Activated CD4-positive, alpha-beta T cell treated with anti-CD3 and anti-CD28 coated beads, Interleukin-10, Interleukin-2, amounts not matched to agents 100 ng/mL and 50 ng/mL, durations not matched to agents 16 hours and 8 hours (primary cell): ENCODE data around the gene KCNMA1.

Experiments
- DNase-seq: peaks from one replicate; pipeline ENCODE4 v3.0.0-alpha.2; 2020

Gene KCNMA1

GRCh38 chr10:77313066-77313750, 324.4 kb downstream of the KCNMA1 start:
- DNase-seq: no peak

GRCh38 chr10:77311186-77311585, 326.4 kb downstream of the KCNMA1 start:
- no peak for DNase-seq

DNA sequence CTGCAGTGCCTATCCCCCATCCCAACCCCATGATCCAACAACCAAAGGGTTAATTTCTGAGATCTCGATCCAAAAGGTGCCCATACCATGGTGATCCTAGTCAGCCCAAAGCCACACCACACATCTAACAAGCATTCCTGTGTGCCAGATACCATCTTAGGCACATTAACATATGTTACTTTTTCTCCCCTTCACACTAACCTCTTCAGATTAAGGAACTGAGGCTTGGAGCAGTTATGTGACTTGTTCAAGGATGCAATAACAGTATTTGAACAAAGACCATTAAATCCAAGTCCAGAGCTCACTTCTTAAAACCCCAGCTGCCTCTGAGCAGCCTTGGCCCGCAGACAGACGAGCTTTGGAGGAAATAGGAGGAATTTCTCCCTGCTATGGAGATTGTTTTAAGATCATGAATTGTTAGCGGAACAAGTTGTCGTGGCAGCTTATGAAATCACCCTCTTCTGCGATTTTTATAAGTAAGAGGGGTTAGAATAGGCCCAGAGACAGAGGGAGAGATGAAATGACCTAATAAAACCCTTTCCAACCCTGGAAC, 327.2 kb downstream of the KCNMA1 start:
- DNase-seq: no peak

GRCh38 chr10:77309509-77309908, 328.1 kb downstream of the KCNMA1 start:
- no peak for DNase-seq

DNA sequence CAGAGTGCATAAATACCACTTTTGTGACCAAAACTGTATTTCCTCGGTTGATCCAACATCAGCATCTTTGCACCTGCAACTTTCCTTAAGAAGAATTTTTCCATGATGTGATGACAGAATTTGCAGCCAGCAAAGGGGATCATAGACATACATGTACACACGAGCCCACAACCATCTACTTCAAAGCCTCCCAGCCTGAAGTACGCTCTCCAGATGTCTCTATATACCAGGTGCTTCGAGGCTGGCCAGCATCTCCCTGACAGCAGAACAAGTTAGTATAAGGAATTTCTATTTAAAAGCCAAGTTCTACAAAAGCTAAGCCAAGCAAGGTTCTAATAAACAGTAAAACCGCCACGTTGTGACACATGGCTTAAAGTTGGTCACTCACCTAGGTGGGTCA, 328.5 kb downstream of the KCNMA1 start:
- DNase-seq: no peak

GRCh38 chr10:77308084-77308732, 329.4 kb downstream of the KCNMA1 start:
- no peak for DNase-seq

GRCh38 chr10:77306666-77307065, 330.9 kb downstream of the KCNMA1 start:
- DNase-seq: no peak

- no peak for DNase-seq
Observed at GRCh38 chr10:77305650-77306632, 331.7 kb downstream of the KCNMA1 start.

DNA sequence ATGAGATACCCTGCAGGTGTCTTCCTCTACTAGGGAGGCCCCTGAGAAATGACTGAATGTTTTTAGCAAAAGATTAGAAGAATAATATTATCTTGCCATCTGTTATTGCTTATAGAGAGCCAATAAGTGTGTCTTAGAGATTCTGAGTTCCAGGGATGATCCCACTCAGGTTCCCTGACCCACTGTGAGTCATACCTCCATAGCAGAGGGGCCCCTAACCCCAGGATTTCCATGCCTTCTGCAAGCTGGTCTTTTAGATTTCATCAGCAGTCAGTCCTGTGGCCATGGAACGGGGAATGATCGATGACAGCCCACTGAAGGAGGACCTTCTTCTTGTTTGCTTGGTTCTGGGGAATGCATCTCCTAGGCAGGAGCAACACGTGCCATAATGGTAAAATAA, 333.4 kb downstream of the KCNMA1 start:
- no peak for DNase-seq

- no peak for DNase-seq
Observed at GRCh38 chr10:77301305-77301730, 336.3 kb downstream of the KCNMA1 start.

GRCh38 chr10:77300682-77301302, 336.8 kb downstream of the KCNMA1 start:
- DNase-seq: no peak

GRCh38 chr10:77299320-77299719, 338.3 kb downstream of the KCNMA1 start:
- no peak for DNase-seq

- no peak for DNase-seq
Observed at GRCh38 chr10:77297393-77297739, 340.2 kb downstream of the KCNMA1 start.

DNA sequence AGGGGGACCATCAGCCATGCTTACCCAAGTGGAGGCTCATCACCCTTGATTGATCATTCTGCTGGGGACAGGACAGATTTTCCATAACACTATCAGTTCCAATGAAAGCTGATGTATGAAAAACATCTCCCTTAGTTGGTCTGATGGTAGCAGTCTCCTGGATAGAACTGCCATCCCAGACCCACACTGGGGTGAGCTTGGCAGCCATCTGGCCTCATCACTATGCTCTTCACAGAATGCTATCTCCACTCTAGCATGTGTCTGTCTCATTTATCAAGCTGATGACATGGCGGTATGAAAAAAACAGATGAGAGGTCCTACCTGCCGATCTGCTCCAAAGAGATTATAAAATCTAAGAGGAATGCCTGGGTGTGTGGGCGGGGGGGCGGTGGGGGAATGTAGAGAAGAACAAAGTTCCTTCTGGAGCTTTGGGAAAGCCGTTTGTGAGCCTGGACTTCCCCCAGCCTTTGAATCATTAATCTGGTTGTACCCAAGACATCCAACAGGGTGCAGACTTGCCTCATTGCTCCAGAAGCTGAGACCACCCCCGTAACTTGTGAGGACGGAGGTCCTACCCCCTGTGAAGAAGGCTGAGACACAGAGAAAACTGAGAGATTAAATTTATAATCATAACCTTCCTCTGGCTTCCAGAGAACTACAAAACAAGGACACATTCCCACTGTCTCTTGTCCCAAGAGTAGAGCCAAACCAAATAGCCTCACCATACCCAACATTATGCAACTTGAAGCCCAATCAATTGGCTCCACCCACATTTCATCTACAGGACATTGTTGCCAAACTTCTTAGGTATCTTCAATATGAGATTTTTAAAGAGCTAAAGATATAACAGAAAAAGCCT, 340.8 kb downstream of the KCNMA1 start:
- no peak for DNase-seq

DNA sequence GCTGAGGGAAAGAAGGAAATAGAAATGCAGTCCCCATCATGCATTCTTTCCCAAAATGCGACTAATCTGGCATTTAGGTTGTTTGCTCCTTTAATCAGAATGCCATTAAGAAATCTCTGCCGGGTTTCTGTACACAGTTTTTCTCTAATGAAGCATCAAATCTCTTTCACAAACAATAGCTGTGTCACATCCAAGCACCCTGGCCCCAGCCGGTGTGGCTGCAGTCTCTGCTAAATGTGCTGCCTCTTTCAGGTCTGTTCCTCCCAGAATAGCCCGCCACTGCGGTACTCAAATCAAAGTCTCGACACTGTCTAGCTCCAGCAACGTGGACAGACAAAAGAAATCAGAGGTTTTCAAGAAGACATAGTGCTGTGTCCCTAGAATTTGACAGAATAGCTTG, 343.8 kb downstream of the KCNMA1 start:
- DNase-seq: no peak

DNA sequence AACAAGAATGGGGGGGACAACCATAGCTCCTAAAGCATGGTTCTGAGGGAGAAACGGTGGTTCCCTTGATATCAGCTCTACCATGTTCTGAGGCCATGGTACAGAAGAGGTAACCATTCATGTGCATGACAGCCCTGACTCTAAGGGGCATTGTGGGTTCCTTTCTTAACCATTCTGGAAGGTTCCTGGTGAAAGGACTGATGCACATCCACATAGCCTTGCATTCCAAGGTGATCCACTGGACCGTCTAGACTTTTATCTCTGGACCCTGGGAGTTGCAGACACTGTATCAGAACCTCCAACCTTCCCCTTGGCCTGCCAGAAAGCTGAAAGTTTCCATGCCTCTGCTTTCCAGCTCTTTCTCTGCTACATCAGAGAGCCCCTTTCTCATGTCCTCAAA, 344.3 kb downstream of the KCNMA1 start:
- no peak for DNase-seq

GRCh38 chr10:77291596-77292505, 345.8 kb downstream of the KCNMA1 start:
- DNase-seq: no peak

DNA sequence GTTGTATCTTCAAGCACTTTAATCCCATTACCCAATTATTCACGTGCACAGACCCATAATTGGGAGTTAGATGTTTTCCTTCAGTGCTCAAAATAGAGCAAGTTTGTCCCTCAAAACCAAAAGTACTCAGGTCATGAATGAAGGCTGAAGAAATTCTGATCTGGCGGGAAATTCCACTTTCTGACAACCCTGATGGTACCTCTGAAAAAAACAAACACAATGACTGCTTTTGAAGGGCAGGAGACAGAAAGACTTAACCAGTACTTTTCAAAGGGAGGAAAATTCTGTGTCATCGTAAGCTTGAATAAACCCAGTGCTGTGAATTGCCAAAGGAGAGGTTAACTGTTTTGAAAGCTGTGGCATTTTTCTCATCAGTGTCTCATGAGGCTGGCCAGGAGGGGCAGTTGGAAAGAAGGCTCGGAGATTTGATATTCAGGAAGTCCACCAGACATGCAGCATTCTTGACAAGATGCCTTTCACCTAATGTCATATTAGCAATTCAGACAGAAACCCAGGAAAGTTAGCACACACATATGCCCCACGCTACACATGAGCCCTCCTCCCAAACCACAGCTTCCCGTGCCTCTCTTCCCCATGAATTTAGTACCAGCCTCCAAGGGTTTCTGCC, 347.0 kb downstream of the KCNMA1 start:
- DNase-seq: no peak

DNA sequence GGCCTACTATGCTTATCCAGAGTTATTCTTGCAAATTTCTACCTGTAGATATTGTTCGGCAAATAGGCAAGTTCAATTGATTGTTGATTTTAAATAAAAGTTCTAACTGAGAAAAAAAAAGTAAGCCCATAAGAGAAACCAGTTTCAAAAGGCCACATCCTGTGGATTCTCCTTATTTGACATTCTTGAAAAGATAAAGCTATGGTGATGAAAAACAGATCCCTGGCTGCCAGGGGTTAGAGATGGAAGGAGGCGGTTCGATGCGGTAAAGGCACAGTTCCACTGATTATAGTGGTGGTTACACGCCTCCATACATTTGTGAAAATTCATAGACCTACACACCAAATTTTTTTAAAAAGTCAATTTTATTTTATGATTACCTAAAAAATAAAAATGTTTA, 347.8 kb downstream of the KCNMA1 start:
- no peak for DNase-seq

- DNase-seq: no peak
Observed at GRCh38 chr10:77289027-77289501, 348.5 kb downstream of the KCNMA1 start.
